ENCODE data around the gene IRAK1. TPM values are rescaled to one million over a fixed set of nuclear protein-coding genes. Genes with fewer than 3 reads are reported as not detected.

The IRAK1 gene
- total and polyA plus RNA-seq, 2 of the 13 experiments (the other 11 are each of a cell fraction or from before 2014, with no cell fraction given): 57.7 to 77.3 TPM

DNA sequence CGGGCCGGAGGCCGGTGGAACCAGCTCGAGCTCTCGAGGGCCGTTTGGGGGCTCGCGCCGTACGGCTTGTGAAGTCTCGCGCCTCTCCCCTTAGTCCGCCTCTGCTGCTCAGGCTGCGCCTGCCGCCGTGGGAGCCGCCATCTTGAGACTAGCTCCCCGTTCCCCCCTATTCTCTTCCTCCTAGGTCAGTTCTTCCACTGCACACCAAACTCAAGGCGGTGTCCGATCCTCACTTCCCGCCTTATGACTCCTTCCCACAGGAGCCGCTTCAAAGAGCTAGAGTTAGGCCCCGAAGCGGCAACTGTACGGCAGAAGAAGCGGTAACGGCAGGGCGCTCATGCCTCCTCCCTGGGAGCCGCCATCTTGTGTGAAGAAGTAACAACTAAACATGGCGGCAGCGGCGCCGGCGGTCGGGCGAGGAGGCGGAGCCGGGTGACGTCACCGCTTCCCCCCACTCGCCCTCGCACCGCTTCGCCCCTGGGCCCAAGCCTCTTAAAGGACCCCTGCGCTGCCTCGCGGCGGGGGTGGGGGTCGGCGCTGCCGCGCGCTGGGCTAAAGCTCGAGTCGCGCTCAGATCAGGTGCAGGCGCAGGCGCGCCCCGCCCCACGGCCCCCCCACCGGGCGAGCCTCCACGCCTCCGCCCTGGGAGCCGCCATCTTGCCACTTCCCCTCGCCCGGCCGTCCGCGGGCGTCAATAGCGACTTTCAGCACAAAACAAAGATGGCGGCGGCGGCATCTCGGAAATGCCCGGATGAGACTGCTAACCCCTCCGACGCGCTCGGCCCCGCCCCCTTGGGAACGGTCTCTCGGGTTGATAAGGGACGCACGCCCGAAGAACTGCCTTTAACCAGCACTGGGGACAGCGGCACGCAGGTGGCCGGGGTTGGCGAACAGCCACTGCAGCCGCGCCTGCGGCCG lies 48.0 kb downstream of the IRAK1 start, which contains the start of gene HCFC1 (continued):
- TF ChIP-seq, protein P1, sequence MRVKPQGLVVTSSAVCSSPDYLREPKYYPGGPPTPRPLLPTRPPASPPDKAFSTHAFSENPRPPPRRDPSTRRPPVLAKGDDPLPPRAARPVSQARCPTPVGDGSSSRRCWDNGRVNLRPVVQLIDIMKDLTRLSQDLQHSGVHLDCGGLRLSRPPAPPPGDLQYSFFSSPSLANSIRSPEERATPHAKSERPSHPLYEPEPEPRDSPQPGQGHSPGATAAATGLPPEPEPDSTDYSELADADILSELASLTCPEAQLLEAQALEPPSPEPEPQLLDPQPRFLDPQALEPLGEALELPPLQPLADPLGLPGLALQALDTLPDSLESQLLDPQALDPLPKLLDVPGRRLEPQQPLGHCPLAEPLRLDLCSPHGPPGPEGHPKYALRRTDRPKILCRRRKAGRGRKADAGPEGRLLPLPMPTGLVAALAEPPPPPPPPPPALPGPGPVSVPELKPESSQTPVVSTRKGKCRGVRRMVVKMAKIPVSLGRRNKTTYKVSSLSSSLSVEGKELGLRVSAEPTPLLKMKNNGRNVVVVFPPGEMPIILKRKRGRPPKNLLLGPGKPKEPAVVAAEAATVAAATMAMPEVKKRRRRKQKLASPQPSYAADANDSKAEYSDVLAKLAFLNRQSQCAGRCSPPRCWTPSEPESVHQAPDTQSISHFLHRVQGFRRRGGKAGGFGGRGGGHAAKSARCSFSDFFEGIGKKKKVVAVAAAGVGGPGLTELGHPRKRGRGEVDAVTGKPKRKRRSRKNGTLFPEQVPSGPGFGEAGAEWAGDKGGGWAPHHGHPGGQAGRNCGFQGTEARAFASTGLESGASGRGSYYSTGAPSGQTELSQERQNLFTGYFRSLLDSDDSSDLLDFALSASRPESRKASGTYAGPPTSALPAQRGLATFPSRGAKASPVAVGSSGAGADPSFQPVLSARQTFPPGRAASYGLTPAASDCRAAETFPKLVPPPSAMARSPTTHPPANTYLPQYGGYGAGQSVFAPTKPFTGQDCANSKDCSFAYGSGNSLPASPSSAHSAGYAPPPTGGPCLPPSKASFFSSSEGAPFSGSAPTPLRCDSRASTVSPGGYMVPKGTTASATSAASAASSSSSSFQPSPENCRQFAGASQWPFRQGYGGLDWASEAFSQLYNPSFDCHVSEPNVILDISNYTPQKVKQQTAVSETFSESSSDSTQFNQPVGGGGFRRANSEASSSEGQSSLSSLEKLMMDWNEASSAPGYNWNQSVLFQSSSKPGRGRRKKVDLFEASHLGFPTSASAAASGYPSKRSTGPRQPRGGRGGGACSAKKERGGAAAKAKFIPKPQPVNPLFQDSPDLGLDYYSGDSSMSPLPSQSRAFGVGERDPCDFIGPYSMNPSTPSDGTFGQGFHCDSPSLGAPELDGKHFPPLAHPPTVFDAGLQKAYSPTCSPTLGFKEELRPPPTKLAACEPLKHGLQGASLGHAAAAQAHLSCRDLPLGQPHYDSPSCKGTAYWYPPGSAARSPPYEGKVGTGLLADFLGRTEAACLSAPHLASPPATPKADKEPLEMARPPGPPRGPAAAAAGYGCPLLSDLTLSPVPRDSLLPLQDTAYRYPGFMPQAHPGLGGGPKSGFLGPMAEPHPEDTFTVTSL (CRISPR knock-in tag; IDR thresholded peaks at IDR 0.05; ENCODE audit: borderline replicate concordance): no peak
- peak; percentile 38; the same call in 1 of the 2 replicates for TF ChIP-seq SP4 (CRISPR knock-in tag; IDR thresholded peaks at IDR 0.05)
- no peak for TF ChIP-seq PPARG (CRISPR knock-in tag; conservative IDR thresholded peaks at IDR 0.05)
- TF ChIP-seq, protein P2, sequence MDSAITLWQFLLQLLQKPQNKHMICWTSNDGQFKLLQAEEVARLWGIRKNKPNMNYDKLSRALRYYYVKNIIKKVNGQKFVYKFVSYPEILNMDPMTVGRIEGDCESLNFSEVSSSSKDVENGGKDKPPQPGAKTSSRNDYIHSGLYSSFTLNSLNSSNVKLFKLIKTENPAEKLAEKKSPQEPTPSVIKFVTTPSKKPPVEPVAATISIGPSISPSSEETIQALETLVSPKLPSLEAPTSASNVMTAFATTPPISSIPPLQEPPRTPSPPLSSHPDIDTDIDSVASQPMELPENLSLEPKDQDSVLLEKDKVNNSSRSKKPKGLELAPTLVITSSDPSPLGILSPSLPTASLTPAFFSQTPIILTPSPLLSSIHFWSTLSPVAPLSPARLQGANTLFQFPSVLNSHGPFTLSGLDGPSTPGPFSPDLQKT (CRISPR knock-in tag; IDR thresholded peaks at IDR 0.05; ENCODE audit: borderline replicate concordance): no peak
- TF ChIP-seq THYN1 (CRISPR knock-in tag; IDR thresholded peaks at IDR 0.05; ENCODE audit: borderline replicate concordance, low read depth): no peak
- TF ChIP-seq, protein P3, sequence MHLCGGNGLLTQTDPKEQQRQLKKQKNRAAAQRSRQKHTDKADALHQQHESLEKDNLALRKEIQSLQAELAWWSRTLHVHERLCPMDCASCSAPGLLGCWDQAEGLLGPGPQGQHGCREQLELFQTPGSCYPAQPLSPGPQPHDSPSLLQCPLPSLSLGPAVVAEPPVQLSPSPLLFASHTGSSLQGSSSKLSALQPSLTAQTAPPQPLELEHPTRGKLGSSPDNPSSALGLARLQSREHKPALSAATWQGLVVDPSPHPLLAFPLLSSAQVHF (CRISPR knock-in tag; IDR thresholded peaks at IDR 0.05): no peak
- TF ChIP-seq ATAD3A (CRISPR knock-in tag; IDR thresholded peaks at IDR 0.05): no peak
- TF ChIP-seq, protein P4, sequence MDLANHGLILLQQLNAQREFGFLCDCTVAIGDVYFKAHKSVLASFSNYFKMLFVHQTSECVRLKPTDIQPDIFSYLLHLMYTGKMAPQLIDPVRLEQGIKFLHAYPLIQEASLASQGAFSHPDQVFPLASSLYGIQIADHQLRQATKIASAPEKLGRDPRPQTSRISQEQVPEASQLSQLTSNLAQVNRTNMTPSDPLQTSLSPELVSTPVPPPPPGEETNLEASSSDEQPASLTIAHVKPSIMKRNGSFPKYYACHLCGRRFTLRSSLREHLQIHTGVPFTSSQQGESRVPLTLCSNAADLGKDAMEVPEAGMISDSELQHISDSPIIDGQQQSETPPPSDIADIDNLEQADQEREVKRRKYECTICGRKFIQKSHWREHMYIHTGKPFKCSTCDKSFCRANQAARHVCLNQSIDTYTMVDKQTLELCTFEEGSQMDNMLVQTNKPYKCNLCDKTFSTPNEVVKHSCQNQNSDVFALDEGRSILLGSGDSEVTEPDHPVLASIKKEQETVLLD (CRISPR knock-in tag; IDR thresholded peaks at IDR 0.05; ENCODE audit: low read depth): peak; percentile 43
- TF ChIP-seq, protein P5, sequence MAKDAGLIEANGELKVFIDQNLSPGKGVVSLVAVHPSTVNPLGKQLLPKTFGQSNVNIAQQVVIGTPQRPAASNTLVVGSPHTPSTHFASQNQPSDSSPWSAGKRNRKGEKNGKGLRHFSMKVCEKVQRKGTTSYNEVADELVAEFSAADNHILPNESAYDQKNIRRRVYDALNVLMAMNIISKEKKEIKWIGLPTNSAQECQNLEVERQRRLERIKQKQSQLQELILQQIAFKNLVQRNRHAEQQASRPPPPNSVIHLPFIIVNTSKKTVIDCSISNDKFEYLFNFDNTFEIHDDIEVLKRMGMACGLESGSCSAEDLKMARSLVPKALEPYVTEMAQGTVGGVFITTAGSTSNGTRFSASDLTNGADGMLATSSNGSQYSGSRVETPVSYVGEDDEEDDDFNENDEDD (CRISPR knock-in tag; IDR thresholded peaks at IDR 0.05; ENCODE audit: borderline replicate concordance): peak; percentile 25; the same call in 1 of the 2 replicates
- peak; percentile 59; the same call in 1 of the 2 replicates for TF ChIP-seq YEATS4 (CRISPR knock-in tag; IDR thresholded peaks at IDR 0.05; ENCODE audit: borderline replicate concordance)
- TF ChIP-seq, protein P6, sequence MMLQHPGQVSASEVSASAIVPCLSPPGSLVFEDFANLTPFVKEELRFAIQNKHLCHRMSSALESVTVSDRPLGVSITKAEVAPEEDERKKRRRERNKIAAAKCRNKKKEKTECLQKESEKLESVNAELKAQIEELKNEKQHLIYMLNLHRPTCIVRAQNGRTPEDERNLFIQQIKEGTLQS (CRISPR knock-in tag; IDR thresholded peaks at IDR 0.05): peak; percentile 75
- TF ChIP-seq, protein P7, sequence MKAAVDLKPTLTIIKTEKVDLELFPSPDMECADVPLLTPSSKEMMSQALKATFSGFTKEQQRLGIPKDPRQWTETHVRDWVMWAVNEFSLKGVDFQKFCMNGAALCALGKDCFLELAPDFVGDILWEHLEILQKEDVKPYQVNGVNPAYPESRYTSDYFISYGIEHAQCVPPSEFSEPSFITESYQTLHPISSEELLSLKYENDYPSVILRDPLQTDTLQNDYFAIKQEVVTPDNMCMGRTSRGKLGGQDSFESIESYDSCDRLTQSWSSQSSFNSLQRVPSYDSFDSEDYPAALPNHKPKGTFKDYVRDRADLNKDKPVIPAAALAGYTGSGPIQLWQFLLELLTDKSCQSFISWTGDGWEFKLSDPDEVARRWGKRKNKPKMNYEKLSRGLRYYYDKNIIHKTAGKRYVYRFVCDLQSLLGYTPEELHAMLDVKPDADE (CRISPR knock-in tag; IDR thresholded peaks at IDR 0.05): no peak

All from HepG2 (cell line).